ENCODE measurements around the gene PRKACB. TPM values are rescaled to one million over a fixed set of nuclear protein-coding genes. Genes with fewer than 3 reads are reported as not detected.

PRKACB gene
- polyA plus RNA-seq, 3 donors, result 5.0 to 14.3 (median 6.9) TPM

- WGBS, 3 donors, result 53 to 72% (median 58%) methylated on average over 4 of the region's 4 CpGs
Observed at GRCh38 chr1:84146411-84147032, 2.5 kb downstream of the PRKACB start.

GRCh38 chr1:84148758-84149157, 4.7 kb downstream of the PRKACB start:
- 71 to 89% (median 77%) methylated on average over 1 of the region's 1 CpG for WGBS, 3 donors
- no peak overlapping the region for H3K27ac ChIP-seq (ENCODE audit: low read depth, low read length)

More at GRCh38 chr1:84146411-84147032, 2.5 kb downstream of the PRKACB start:
- no peak overlapping the region for H3K27ac ChIP-seq (ENCODE audit: low read depth, low read length)

- WGBS, 3 donors, result 71 to 85% (median 84%) methylated on average over 3 of the region's 3 CpGs
- no peak overlapping the region for H3K27ac ChIP-seq (ENCODE audit: low read depth, low read length)
Observed at GRCh38 chr1:84152649-84153056, 8.6 kb downstream of the PRKACB start.

GRCh38 chr1:84155517-84155916, 11.4 kb downstream of the PRKACB start:
- no peak overlapping the region for H3K27ac ChIP-seq (ENCODE audit: low read depth, low read length)
- WGBS, 3 donors, result 90 to 93% (median 90%) methylated on average over 3 of the region's 3 CpGs

GRCh38 chr1:84156210-84156621, 12.1 kb downstream of the PRKACB start:
- H3K27ac ChIP-seq (ENCODE audit: low read depth, low read length), result no peak overlapping the region
- WGBS, 3 donors, result 40 to 84% (median 51%) methylated on average over 2 of the region's 2 CpGs

GRCh38 chr1:84159533-84160240, 15.6 kb downstream of the PRKACB start:
- no peak overlapping the region for H3K27ac ChIP-seq (ENCODE audit: low read depth, low read length)
- 71 to 77% (median 73%) methylated on average over 5 of the region's 5 CpGs for WGBS, 3 donors

- WGBS, 3 donors, result 95 to 100% (median 100%) methylated on average over 2 of the region's 2 CpGs
Observed at GRCh38 chr1:84162295-84162694, 18.2 kb downstream of the PRKACB start.

GRCh38 chr1:84163123-84163931, 19.3 kb downstream of the PRKACB start:
- WGBS, 3 donors, result 78 to 90% (median 79%) methylated on average over 7 of the region's 7 CpGs
- H3K27ac ChIP-seq (ENCODE audit: low read depth, low read length), result no peak overlapping the region

More at GRCh38 chr1:84162295-84162694, 18.2 kb downstream of the PRKACB start:
- H3K27ac ChIP-seq (ENCODE audit: low read depth, low read length), result no peak overlapping the region

GRCh38 chr1:84164161-84164560, 20.1 kb downstream of the PRKACB start:
- WGBS, 3 donors, result 62 to 73% (median 65%) methylated on average over 5 of the region's 5 CpGs
- no peak overlapping the region for H3K27ac ChIP-seq (ENCODE audit: low read depth, low read length)

GRCh38 chr1:84164567-84165021, 20.5 kb downstream of the PRKACB start:
- H3K27ac ChIP-seq (ENCODE audit: low read depth, low read length), result no peak overlapping the region
- WGBS, 3 donors, result 58 to 82% (median 58%) methylated on average over 6 of the region's 6 CpGs

GRCh38 chr1:84165601-84166000, 21.5 kb downstream of the PRKACB start:
- WGBS, 3 donors, result 73 to 97% (median 76%) methylated on average over 1 of the region's 1 CpG
- no peak overlapping the region for H3K27ac ChIP-seq (ENCODE audit: low read depth, low read length)

GRCh38 chr1:84166797-84167196, 22.7 kb downstream of the PRKACB start:
- no peak overlapping the region for H3K27ac ChIP-seq (ENCODE audit: low read depth, low read length)
- WGBS, 3 donors, result 77 to 88% (median 87%) methylated on average over 1 of the region's 1 CpG

- 78 to 95% (median 90%) methylated on average over 2 of the region's 2 CpGs for WGBS, 3 donors
- H3K27ac ChIP-seq (ENCODE audit: low read depth, low read length), result no peak overlapping the region
Observed at GRCh38 chr1:84168783-84169182, 24.7 kb downstream of the PRKACB start.

- 68 to 88% (median 76%) methylated on average over 1 of the region's 1 CpG for WGBS, 3 donors
- no peak overlapping the region for H3K27ac ChIP-seq (ENCODE audit: low read depth, low read length)
Observed at GRCh38 chr1:84170171-84170570, 26.1 kb downstream of the PRKACB start.

- WGBS, 3 donors, result 77 to 90% (median 90%) methylated on average over 2 of the region's 2 CpGs
Observed at GRCh38 chr1:84171481-84171880, 27.4 kb downstream of the PRKACB start.

GRCh38 chr1:84174051-84174556, 30.0 kb downstream of the PRKACB start:
- H3K27ac ChIP-seq (ENCODE audit: low read depth, low read length), result no peak overlapping the region
- WGBS, 3 donors, result 79 to 87% (median 83%) methylated on average over 4 of the region's 4 CpGs

More at GRCh38 chr1:84171481-84171880, 27.4 kb downstream of the PRKACB start:
- no peak overlapping the region for H3K27ac ChIP-seq (ENCODE audit: low read depth, low read length)

- H3K27ac ChIP-seq (ENCODE audit: low read depth, low read length), result no peak overlapping the region
Observed at GRCh38 chr1:84181350-84182005, 37.4 kb downstream of the PRKACB start.

GRCh38 chr1:84190455-84190854, 46.4 kb downstream of the PRKACB start:
- H3K27ac ChIP-seq (ENCODE audit: low read depth, low read length), result no peak overlapping the region
- WGBS, 3 donors, result 90 to 93% (median 91%) methylated on average over 1 of the region's 1 CpG
